HG03432 (cell line): ENCODE results near the gene TMEM126A.
"Not testable (repeated sequence)": the region's sequence is repeated elsewhere in the genome, so short reads cannot be mapped to it uniquely, and the experiment has no call there.

Experiments used
- ATAC-seq: cut with Tn5 transposase; IDR thresholded peaks from one replicate; pipeline ENCODE4 v1.9.1; 2021; ENCODE audit warnings: mild to moderate bottlenecking, moderate library complexity; ENCODE audit not compliant: unreplicated experiment

Gene TMEM126A

GRCh38 chr11:85647604-85648299 lies at the start of gene TMEM126A:
TMEM126A (plus strand) TSS chr11:85647967; CDS start chr11:85650256, 2,289 bp downstream.
- peak; percentile 100 for ATAC-seq

GRCh38 chr11:85599083-85599482 lies 48.7 kb upstream of the TMEM126A start:
- ATAC-seq: no peak

- ATAC-seq: no peak
Measured at GRCh38 chr11:85602526-85603213, 45.1 kb upstream of the TMEM126A start.

GRCh38 chr11:85603220-85603619 lies 44.5 kb upstream of the TMEM126A start:
- ATAC-seq: no peak

- ATAC-seq: not testable (repeated sequence)
Measured at GRCh38 chr11:85606237-85606636, 41.5 kb upstream of the TMEM126A start.

GRCh38 chr11:85608621-85609020 lies 39.1 kb upstream of the TMEM126A start:
- ATAC-seq: not testable (repeated sequence)

- ATAC-seq: not testable (repeated sequence)
Measured at GRCh38 chr11:85609286-85609685, 38.5 kb upstream of the TMEM126A start.

GRCh38 chr11:85611643-85612042 lies 36.1 kb upstream of the TMEM126A start:
- not testable (repeated sequence) for ATAC-seq

GRCh38 chr11:85619499-85619898 lies 28.3 kb upstream of the TMEM126A start:
- no peak for ATAC-seq

GRCh38 chr11:85620256-85620655 lies 27.5 kb upstream of the TMEM126A start:
- ATAC-seq: no peak

- no peak for ATAC-seq
Measured at GRCh38 chr11:85626496-85626895, 21.3 kb upstream of the TMEM126A start.

GRCh38 chr11:85627332-85627997 lies 20.3 kb upstream of the TMEM126A start, which contains the start of gene DLG2:
DLG2 (minus strand) TSS chr11:85627344.
- no peak for ATAC-seq

GRCh38 chr11:85627998-85628770 lies 19.6 kb upstream of the TMEM126A start, which contains the start of gene TMEM126B:
TMEM126B (plus strand) TSS chr11:85628593; CDS start chr11:85628608, 15 bp downstream.
- peak; percentile 99 for ATAC-seq

- ATAC-seq: peak; percentile 11
Measured at GRCh38 chr11:85628771-85629341, 18.9 kb upstream of the TMEM126A start.

- ATAC-seq: no peak
Measured at GRCh38 chr11:85634747-85635146, 13.0 kb upstream of the TMEM126A start.

GRCh38 chr11:85643191-85643614 lies 4.6 kb upstream of the TMEM126A start:
- ATAC-seq: no peak

GRCh38 chr11:85647078-85647477 lies 689 bp upstream of the TMEM126A start:
- ATAC-seq: no peak

- no peak for ATAC-seq
Measured at GRCh38 chr11:85651118-85651517, 3.4 kb downstream of the TMEM126A start.

GRCh38 chr11:85652786-85653447 lies 5.2 kb downstream of the TMEM126A start:
- ATAC-seq: no peak

GRCh38 chr11:85654343-85654742 lies 6.6 kb downstream of the TMEM126A start:
- ATAC-seq: not testable (repeated sequence)
